Stimulated activated CD4-positive, alpha-beta T cell treated with anti-CD3 and anti-CD28 coated beads, Interleukin-15, amount 100 ng/mL, for 48 hours (primary cell): Measurements from ENCODE around the gene ZNF506.
"Not testable (repeated sequence)": the region's sequence is repeated elsewhere in the genome, so short reads cannot be mapped to it uniquely, and the experiment has no call there.

Experiments
- DNase-seq, 2 donors: peaks; one replicate each; pipeline ENCODE4 v3.0.0-alpha.2; 2020; ENCODE audit warnings: low read depth in 2 of 2

ZNF506 gene

DNA sequence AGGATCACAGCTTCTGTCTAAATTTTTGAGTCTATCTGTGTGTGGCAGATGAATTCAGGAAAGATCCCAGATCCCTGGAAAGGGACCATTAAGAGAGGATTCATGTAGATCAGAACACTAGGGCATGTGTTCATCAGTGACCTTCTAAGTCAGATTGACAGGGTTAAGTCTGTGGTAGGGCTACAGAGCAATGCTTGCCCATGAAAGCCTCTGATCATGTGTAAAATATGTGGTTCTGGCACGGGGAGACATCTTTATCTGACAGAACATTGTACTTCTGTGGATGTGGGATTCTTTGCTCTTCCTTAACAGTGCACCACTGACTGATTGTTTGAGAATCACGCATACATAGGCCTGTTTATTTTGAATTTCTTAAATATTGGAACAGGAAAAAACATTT, 42.9 kb downstream of the ZNF506 start:
- DNase-seq, result no peak

DNA sequence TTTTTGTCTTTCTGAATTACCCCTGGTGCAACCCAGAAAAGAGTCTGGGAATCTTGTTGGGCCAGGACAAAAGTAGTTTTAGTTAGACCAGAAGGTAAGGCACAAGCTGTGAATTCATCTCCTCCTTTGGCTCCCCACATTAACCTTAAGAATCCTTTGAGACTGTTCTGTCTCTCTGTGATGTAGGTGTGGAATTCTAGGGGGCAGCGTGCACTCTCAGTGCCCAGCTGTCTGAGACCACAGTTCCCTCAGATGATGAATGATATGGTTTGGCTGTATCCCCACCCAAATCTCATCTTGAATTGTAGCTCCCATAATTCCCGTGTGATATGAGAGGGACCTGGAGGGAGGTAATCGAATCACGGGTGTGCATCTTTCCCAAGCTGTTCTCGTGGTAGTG, 43.9 kb downstream of the ZNF506 start:
- DNase-seq, result no peak

DNA sequence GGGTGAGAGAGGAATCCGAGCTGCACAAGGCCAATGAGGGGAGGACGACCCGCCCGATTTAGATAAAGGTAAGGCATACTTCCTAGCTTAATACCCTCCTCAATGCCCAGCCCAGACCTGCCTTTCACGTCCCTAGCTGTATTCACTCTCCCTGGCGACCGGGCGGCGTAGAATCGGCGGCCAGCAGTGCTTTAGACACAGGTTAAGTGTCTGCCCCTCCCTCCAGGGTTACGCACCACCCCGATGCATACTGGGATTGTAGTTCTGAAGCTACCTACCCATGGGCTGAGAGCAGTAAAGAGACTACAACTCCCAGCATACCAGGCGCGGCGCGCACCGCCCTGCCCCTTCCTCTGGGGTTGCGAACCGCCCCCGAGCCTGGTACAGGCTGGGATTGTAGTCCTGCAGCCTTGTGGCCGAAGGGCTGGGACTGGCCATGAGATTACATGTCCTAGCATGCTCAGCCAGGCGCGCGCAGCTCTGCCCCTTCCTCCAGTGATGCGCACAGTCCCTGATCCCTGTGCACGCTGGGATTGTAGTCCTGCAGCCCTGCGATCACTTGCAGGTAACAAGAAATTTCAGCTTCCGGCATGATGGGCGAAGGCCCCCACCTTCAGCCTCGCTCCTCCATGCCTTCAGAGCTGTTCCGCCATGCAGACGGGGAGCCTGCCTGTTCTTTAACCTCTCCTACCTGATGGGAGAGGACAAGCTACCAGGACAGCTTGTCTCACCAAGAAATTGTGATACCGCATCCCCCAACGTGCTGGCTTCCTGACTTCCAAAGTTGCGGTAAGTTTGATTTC, 45.1 kb downstream of the ZNF506 start:
- peak; percentile 86 to 88 for DNase-seq

DNA sequence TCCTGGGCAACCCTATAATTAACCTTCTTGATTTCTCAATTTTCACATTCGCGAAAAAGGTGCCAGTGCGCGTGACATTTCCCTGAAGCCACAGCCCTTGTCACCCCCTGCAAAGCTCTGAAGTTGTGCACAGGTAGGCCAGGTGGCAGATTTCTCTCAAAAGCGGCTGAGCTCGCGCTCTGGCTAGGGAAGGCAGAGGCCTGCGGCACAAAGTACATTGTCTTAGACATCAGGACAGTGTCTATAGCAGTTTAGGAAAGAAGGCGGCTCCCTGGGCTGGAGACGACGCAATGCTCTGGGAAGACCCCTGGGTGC, 45.7 kb downstream of the ZNF506 start:
- DNase-seq, result no peak

DNA sequence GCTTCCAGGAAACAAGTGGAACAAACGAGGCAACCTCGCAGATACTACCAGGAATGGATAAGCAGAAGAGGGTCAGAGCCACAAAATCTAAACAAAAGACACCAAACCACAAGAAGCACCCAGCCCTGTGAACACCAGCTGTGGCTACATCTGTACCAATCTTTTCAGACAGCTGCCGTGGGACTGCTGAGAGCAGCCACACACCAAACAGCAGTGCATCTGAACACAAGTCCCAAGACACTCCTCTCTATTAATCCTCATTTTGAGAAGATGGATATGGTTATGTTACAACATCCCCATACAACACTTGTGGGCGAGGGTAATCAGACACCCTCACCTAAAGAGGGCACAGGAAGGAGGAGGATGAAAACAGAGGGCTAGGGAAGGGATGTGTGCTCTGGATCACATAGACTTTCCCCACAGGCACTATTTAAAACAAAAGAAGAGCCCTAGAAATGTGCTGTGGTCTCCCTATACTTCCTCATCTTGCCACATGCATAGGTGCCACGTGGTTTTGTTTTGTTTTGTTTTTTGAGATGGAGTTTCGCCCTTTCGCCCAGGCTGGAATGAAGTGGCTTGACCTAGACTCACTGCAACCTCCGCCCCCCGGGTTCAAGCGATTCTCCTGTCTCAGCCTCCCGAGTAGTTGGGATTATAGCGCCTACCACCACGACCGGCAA, 47.1 kb downstream of the ZNF506 start:
- DNase-seq, result no peak

DNA sequence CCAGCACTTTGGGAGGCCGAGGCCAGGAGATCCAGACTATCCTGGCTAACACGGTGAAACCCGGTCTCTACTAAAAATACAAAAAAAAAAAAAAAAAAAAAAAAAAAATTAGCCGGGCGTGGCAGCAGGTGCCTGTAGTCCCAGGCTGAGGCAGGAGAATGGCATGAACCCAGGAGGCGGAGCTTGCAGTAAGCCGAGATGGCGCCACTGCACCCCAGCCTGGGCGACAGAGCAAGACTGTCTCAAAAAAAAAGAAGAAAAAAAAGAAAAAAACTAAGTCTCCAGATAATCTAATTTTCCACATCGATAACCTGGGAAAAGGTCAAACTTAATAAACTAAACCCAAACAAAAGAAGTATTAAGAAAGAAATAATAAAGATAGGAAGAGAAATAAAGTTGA, 49.6 kb downstream of the ZNF506 start:
- not testable (repeated sequence) for DNase-seq

DNA sequence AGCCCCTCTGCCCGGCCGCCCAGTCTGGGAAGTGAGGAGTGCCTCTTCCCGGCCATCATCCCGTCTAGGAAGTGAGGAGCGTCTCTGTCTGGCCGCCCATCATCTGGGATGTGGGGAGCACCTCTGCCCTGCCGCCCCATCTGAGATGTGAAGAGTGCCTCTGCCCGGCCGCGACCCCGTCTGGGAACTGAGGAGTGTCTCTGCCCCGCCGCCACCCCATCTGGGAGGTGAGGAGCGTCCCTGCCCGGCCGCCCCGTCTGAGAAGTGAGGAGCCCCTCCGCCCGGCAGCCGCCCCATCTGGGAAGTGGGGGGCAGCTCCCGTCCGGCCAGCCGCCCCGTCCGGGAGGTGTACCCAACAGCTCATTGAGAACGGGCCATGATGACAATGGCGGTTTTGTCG, 51.6 kb downstream of the ZNF506 start:
- not testable (repeated sequence) for DNase-seq

DNA sequence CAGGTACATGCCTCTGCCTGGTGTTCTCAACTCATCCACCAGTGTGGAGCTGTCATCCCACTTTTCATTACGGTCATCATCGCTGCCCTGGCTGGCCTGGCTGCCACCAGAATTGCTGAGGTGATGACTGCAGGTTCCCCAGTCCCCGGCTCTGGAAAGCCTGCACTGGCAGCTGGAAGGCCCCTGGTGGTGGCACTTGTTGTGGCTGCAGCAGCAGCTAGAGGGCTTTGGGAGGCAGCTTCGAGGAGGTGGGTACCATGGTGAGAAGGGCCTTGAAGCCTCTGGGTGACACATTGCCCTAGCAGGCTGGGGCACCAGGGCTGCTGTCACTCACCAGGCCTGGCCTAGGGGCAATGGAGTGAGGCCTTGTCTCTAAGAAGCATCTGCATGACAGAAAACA, 63.4 kb downstream of the ZNF506 start:
- DNase-seq, result no peak

DNA sequence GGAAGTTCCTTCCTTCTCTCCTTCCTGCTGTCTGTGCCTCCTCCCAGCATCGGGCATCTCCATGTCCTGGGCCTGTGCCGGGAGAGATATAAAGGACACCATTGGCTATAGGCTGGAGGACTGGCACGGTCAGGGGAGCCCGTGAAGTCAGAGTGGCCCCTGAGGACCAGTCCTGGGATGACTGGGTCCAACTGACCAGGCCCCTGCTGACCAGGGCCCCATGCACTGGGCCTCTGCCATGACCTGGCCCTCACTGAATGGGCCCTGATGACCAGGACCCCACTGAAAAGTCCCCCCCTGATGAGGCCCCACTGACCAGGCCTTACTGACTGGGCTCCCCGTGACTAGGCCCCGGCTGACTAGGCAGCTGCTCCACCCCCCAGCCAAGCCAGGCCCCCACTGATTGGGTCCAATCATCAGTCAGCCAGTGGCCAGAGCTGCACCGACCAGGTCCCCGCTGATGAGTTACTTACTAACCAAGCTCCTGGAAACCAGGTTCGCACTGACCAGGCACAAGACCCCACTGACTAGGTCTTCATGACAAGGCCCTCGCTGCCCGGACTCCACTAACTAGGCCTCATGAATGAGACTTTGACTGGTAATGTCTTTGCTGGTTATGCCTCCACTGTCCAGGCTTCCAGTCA, 68.7 kb downstream of the ZNF506 start:
- no peak for DNase-seq

DNA sequence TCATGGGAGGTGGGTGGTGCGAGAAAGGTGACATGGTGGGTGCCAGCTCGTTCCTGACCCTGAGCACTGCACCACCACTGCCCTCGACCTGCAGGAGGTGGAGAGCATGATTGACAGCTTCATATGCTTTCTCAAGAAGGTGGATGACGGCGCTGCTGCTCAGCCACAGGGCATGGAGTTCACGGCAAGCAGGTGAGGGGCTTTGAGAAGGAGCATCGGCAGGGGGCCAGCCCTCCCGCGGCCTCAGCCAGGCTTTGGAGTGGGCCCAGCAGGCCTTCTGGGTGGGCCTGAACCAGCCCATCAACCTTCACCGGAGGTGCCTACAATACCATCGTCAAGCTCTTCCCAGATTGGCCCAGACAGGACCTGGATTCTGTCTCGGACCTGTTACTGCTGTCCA, 69.7 kb downstream of the ZNF506 start:
- no peak for DNase-seq

DNA sequence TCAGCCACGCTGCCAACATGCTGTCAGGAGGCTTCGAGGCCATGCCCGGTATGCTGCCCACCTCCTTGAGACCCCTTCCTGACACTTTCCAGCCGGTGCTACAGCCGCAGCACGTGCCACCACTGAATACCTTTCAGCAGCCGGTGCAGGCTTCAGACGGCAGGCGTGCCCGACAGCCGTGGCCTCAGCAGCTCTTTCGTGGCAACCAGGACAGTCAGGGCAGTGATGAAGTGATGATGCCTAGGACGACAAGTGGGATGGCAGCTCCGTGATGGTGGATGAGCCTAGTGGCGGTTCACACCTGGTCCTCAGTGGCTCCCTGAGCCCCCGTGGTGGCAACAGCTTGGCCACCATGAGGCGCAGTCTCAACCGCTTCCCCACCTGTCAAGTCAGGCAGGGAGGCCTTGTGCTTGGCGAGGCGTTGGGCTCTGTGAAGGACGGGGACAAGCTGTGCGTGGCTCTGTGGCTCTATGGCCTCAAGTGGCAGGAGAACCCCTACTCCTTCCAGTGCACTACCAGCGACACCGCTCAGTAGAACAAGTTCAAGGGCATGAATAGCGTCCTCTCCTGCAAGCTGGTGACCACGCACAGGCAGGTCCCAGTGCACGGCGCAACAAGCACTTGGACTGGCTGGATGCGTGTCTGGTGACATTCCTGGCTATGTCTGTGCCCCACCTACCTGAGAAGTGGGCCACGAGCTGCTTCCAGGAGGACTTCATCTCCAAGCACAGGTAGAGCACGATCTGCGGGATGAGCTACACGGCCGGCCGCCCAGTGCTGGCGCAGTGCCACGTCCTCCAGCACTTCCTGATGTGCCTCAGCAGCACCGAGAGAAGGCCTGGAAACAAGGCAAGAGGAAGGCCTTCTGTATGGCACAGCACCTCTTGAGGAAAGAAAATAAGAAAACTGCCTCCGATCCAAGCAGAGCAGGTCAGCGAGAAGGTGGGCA, 70.4 kb downstream of the ZNF506 start:
- DNase-seq, result no peak

DNA sequence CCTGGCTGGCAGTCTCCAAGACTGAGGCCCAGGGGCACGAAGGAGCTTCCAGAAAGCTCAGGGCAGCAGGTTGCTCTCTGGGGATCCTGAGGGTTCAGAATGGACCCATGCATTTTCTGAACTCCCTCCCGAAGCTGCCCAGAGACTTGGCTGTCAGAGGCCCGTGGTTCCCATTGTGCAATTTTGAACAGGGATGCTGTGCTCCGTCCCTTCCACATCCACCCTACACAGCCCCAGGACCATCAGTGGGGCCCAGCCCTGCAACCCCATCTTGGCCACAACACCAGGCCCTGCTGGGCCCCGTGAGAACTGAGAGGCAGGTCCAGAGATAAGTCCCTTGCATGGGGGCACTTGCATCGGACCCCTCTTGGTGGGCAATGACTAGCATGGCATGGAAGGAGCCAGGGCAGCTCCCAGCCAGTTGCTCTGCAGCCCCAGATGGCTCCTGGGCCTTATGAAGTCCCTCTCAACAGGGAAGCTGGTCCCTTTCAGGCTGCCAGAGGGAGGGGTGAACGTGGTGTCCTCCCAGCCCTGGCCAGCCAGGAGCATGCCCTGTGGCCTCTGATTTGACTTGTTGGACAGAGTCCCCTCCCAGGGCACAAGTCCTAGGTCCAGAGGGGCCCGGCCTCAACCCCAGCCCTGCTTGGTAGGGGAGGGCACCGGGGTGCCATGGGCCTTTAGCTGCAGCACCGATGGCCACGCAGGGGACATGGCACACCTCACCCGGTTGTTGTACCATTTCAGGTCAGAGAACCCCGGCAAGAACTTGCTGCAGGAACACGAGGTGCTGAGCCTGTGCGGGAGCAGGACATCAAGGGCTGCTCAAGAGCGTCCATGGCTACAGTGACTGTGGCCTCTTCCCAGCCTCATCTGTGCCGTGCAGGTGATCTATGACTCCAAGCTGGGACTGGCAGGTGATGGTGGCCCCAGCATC, 71.4 kb downstream of the ZNF506 start:
- no peak for DNase-seq

DNA sequence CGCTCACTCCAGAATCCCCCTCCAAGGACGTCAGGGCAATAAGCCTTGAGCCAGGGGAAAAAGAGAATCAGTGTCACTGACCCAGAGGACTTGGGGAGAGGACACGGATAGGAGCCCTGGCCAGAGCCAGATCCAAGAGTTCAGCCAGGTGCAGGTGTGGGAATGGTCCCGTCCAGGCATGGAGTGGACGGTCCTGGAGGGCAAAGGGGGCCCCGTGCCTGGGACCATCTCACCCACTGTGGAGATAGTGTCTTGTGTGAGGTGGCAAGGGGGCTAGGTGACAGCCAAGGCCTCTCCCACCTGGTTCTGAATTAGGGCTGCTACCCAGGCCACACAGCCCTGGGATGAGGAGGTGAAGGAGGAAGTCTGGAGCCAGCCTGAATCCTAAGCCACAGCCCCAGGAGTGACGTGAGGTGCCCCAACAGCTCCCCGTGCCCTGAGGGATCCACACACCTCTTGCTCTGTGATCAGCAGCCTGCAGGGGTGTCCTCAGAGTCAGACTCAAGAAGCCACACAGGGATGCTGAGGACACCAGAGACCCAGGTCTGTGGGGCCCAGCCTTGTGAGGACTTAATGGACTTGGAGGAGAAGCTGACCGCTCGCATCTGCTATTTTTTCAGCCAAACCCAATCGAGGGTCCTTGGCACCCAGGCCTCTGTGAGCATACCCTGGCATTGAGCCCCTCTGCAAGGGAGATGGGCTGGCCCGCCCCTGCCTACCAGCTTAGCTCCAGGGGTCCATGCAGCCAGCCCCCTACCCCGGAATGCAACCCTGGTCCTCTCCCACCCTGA, 72.2 kb downstream of the ZNF506 start:
- DNase-seq, result no peak

DNA sequence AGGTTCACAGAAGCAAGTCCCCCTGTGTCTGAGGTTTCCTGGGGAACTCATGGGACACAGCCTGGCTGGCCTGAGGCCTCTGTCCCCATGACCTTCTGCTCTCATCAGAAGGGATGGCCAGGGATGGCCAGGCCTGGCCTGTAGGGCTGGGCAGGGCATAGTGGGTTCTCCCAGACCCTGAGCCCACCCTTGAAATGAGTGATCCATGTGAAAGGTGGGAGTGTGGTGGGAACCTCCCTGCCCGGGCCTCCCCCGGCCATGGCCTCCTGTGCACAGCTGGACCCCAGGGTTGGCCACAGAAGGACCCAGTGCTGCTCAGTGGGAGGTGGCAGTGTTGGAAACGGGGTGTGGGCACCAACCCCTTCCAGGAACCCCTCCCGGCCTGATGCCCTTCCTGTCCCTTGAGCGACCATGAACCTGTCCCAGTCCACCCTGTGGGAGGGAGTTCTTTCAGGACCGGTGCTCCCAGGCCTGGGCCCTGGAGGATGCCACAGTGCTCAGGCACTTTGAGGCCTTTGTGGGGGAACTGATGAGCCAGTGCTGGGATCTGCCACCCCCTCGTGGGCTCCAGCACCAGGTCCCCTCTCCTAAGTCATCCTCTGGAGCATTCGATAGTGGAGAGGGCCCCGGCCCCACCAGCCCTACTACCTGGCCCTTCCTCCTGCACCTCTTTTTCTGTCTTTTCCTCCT, 73.2 kb downstream of the ZNF506 start:
- DNase-seq, result no peak

DNA sequence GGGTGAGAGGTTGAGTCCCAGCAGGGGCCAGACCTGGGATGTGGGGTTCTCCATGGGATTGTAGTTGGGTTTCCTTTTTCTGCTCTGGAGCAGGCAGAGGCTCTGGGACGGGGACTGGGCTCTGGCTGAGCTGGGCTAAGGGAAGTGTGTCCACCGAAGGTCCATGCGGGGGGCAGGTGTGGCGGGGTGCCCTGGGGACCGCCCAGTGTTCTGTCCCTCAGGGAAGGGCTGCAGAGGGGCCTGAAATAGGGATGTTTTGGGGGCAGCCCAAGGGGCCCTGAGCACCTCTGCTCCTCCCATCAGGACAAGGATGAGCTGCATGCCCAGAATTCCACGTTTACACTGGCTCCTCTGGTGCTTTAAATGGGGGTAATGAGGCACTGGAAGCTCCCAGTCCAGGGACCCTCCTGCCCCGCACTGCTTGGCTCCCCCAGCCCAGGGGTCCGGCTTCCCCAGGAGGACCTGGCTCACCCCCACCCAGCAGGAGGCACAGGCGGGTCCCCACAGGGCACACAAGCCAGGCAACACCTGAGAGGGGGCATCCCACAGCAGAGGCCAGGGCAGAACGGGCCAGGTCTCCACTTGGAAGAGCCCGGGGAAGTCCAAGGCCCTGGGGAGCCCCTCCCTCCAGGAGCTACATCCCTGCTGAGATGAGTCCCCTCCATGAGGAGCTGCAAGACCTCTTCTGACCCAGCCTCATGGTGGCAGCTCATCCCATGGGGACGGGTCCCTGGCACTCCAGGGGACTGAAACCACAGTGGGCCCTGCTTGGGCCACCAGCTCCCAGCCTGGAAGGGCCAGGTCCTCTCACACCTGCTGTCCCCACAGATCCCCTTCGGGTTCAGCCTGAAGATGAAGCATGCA, 74.0 kb downstream of the ZNF506 start:
- no peak for DNase-seq

DNA sequence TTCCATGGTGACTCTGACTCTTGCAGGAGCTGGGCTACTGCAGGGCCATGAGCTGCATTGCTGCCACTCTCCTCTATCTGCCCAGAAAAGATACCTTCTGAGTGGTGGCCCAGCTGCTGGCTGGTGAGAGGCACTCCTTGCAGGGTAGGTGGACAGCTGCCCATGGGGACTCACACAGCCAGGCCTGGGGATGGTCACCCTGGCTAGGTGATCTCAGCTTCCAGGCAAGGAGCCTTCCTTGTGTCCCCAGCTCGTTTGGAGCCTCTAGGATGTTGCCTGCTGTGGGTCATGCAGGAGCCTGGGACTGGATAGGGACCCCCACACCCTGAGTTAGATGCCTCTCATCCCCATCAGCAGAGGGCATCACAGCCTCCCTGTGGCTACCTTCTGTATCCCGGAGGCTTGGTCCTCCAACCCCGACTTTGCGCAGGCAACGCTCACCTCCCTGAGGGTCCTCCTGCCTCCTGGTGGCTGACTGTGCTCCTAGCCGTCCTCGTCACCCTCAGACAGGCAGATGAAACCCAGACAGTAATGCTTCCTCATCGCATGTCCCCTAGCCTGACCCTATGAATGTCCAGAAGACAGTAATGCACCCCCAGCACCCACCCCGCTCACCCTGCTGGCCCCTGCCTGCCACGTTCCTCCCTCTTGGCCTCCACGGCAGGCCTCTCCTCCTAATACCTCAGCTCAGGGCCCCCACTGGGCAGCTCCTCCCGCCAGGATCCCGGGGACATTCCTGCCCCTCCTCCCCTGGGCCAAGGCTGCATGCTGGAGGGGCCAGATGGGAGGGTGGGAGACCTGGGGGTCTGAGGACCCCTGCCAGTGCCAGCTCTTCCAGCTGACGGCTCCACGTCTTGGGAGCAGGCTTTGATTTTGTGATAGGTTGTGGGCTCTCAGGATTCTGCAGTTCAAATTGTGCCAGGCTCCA, 75.0 kb downstream of the ZNF506 start:
- DNase-seq, result no peak

DNA sequence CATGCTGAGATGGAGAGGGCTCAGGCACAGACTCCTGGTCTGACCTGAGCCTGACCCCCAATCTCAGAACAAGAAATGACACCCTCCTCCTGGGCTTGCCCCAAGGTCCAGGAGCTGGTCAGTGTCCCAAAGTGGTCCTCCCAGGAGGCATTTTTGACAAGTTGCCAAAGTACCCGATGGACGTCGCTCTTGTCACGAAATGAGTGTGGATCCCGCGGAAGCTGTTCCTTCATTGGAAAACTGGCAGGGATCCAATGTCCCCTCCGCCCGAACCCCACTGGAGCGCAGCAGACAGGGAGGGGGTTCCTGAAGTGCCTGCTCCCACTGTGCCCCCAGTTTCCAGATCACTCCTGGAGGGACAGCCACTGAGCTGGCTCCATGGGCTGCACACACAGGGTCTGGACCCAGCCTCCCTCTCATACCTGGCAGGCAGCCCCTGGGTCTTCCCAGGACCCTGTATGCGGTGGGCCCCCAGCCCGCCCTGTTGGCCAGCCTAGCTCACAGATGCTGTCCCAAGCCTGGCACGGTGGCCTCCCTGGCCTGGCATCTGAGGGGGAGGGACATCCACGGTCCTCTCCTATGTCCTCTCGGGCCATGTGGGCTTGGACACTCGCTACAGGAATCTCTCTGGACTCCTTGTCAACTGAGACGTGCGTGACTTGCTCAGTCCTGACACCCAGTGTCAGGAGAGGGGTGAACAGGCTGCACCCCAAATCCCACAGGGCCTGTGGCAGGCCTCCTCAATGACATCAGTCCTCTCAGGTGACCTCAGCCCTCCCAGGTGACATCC, 75.9 kb downstream of the ZNF506 start:
- DNase-seq, result no peak
